NOMO-1 treated with DMSO at 0.1 percent for 48 hours (cell line): ENCODE results near the gene SERPINA9.
A peak's percentile ranks its signal among the peaks of the same experiment; 100 is the strongest.
"Not testable (repeated sequence)": the region's sequence is repeated elsewhere in the genome, so short reads cannot be mapped to it uniquely, and the experiment has no call there.

Experiments
- DNase-seq: peaks from one replicate; lab custom pipeline; 2025; ENCODE audit not compliant: unreplicated experiment; lab: John Stamatoyannopoulos, UW

The SERPINA9 gene

GRCh38 chr14:94428610-94429009 is 47.4 kb downstream of the SERPINA9 start:
- no peak for DNase-seq

GRCh38 chr14:94427016-94427613 is 48.9 kb downstream of the SERPINA9 start:
- no peak for DNase-seq

DNA sequence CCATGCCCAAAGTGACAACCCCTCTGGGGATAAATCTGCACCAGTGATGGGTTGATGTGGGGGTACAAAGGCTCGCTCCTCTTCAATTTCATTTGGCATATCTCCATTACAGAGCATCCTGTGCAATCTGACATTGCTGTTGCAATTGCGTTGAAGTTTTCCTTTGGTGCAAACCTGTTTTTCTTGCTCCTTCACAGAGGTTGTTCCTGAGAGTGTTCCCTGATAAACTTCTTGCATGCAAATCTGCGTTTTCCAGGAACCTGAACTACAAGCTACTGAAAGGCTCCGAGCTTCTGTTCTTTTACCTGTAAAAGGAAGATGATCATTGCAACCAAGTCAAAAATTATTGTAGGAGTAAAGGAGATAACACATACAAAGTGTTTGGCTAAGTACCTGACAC is 49.5 kb downstream of the SERPINA9 start:
- no peak for DNase-seq

- no peak for DNase-seq
Measured at GRCh38 chr14:94424371-94424770, 51.6 kb downstream of the SERPINA9 start.

GRCh38 chr14:94423453-94424056 is 52.4 kb downstream of the SERPINA9 start:
- peak; percentile 60 for DNase-seq

GRCh38 chr14:94421316-94421715 is 54.7 kb downstream of the SERPINA9 start:
- no peak for DNase-seq

- not testable (repeated sequence) for DNase-seq
Measured at GRCh38 chr14:94417497-94418205, 58.3 kb downstream of the SERPINA9 start.
